Activated CD4-positive, alpha-beta T cell treated with anti-CD3 and anti-CD28 coated beads, Interleukin-2, amount 10 ng/mL, durations not matched to agents 7 days and 5 days (primary cell): ENCODE data around the gene INHBB. TPM values are rescaled to one million over a fixed set of nuclear protein-coding genes. Genes with fewer than 3 reads are reported as not detected.

Experiments used
- CTCF ChIA-PET: fragments of 350-600 bp; sonication (Branson Sonifier 250); formaldehyde crosslinking; loops from one replicate; lab custom pipeline; 2021; ENCODE audit warnings: antibody characterized with exemption; lab: Charles Lee
- POLR2A ChIA-PET: fragments of 350-600 bp; sonication (Branson Sonifier 250); formaldehyde crosslinking; loops from one replicate; lab custom pipeline; 2021; ENCODE audit warnings: antibody characterized with exemption; lab: Charles Lee
- DNase-seq: peaks from one replicate; pipeline ENCODE4 v3.0.0-alpha.2; 2020
- H3K27ac Mint-ChIP-seq: one replicate; pipeline ENCODE4 v1.8.0; 2021; ENCODE audit warnings: mild to moderate bottlenecking, moderate library complexity, mixed read lengths
- H3K27me3 Mint-ChIP-seq: one replicate; pipeline ENCODE4 v1.8.0; 2021; ENCODE audit warnings: mixed read lengths
- H3K36me3 Mint-ChIP-seq: one replicate; pipeline ENCODE4 v1.8.0; 2021; ENCODE audit warnings: low read depth, mixed read lengths
- H3K4me1 Mint-ChIP-seq: one replicate; pipeline ENCODE4 v1.8.0; 2021; ENCODE audit warnings: mixed read lengths
- H3K4me3 Mint-ChIP-seq: one replicate; pipeline ENCODE4 v1.8.0; 2021; ENCODE audit warnings: mild to moderate bottlenecking, moderate library complexity, mixed read lengths
- H3K9me3 Mint-ChIP-seq: one replicate; pipeline ENCODE4 v1.8.0; 2021; ENCODE audit warnings: mixed read lengths
- total RNA-seq, 2 experiments: library from RNA; stranded (reverse); gene quantifications; one replicate each; pipeline ENCODE4 v1.2.3, GENCODE V29; 2021

The INHBB gene
- total RNA-seq, 2 experiments from 2014 or later = not detected

DNA sequence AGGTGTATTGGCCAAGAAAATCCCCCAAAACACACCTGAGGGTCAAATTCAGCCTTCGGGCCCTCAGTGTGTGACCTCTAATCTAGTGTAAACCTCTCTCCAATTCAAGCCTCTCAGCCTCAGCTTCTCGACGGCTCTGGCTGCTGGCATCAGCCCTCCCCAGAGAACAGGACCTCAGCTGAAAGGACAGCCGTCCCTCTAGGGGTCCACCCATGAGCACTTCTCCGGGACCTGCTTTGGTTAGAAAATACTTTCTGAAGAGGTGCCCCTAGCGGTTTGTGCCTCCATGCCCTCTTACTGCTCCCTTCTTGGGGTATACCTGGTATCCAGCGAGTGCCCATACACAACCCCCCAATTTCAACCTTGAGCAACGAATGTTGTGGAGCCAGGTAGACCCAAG, 48.8 kb downstream of the INHBB start:
- no peak overlapping the region for H3K27ac Mint-ChIP-seq
- no peak for DNase-seq
- H3K36me3 Mint-ChIP-seq = no peaks in the 10 kb centered on the region
- H3K27me3 Mint-ChIP-seq = no peaks in the 10 kb centered on the region
- ChIA-PET POLR2A (no interaction called here), CTCF (no interaction called here)
- H3K9me3 Mint-ChIP-seq = no peaks in the 10 kb centered on the region
- no peak overlapping the region for H3K4me3 Mint-ChIP-seq
- no peaks in the 10 kb centered on the region for H3K4me1 Mint-ChIP-seq

DNA sequence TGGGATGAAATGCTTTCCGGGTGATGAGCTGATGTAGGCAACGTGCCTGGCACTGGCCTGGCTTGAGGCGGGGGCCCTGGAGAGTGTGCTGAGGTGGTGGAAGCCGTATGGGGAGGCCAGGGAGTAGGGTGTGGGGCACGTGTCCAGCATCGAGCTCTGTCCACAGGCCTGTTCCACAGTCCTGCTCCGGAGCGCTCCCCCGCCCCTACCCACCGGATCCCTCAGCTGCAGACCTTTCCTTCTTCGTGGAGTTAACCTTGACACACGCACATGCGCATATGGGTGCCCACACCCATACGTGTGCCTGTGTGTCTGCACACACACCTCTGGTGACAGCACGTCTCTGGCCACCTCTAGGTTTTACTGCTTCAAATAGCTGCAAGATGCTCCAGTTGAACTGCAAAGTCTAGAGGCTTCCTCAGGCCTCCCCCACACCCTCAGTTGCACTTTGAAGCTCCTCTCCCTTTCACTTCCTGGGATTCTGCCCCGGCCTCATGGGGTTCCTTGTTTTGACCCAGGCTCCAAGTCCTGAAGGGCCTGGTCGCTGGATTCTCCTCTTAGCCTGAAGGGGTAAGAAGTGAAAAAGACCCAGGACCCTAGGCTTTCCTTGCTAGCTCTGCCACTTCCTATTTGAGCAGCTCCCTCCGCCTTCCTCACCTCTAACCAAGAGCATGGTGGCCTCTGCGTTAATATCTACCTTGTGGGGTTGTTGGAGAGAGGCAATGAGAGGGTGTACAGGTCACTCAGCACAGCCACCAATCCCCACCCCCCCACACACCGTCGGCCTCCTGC, 49.5 kb downstream of the INHBB start:
- H3K27me3 Mint-ChIP-seq = no peaks in the 10 kb centered on the region
- no peaks in the 10 kb centered on the region for H3K9me3 Mint-ChIP-seq
- POLR2A ChIA-PET = no interaction called here
- CTCF ChIA-PET = no interaction called here
- H3K4me1 Mint-ChIP-seq = no peaks in the 10 kb centered on the region
- no peaks in the 10 kb centered on the region for H3K36me3 Mint-ChIP-seq
- no peak for DNase-seq
- H3K27ac Mint-ChIP-seq = peak overlapping the region; percentile 25
- H3K4me3 Mint-ChIP-seq = no peak overlapping the region

DNA sequence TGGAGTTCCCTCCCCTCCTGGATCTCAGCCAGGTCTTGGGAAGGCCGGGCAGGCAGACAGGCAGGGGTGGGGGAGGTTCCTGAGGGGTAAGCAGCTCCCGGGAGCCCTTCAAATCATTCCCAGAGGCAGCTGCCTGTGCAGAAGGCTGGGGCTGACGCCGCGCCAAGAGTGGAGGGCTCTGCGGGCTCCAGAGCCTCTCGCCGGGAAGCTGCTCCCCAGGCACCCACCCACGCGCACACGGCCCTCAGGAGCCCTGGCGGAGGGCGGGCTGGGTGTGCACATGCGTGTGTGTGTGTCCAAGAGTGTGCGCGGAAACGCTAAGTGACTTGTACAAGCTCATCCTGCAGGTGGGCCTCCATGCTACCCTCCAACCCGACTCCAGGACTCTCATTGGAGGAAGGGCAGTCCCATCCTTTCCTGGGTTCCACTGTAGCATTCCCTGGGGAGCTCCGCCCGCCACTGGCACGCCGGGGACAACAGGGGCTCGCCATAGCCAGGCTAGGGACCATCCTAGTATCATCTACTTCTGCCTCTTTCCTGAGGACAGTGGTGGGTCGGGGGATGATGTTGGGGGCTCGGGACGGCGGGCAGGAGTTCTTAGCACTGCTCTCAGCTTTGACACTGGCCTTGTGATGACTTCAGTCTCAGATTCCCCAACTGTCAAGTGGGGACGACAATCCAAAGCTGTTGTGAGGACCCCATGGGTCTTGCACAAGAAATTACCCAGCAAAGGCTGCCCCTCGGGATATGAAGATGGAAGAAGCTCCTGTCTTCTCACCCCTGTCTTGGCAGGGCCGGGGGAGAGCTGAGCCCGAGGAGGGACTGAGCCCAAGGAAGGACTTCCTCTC, 50.3 kb downstream of the INHBB start:
- no peaks in the 10 kb centered on the region for H3K36me3 Mint-ChIP-seq
- H3K27ac Mint-ChIP-seq = no peak overlapping the region
- CTCF ChIA-PET = no interaction called here
- no peak overlapping the region for H3K4me3 Mint-ChIP-seq
- POLR2A ChIA-PET = interaction anchor here (0.5 kb wide), 1 partner anchor 50 kb away, joined by 3 read pairs; no protein-coding TSS in a partner anchor
- no peaks in the 10 kb centered on the region for H3K4me1 Mint-ChIP-seq
- H3K27me3 Mint-ChIP-seq = no peaks in the 10 kb centered on the region
- DNase-seq = no peak
- H3K9me3 Mint-ChIP-seq = no peaks in the 10 kb centered on the region

DNA sequence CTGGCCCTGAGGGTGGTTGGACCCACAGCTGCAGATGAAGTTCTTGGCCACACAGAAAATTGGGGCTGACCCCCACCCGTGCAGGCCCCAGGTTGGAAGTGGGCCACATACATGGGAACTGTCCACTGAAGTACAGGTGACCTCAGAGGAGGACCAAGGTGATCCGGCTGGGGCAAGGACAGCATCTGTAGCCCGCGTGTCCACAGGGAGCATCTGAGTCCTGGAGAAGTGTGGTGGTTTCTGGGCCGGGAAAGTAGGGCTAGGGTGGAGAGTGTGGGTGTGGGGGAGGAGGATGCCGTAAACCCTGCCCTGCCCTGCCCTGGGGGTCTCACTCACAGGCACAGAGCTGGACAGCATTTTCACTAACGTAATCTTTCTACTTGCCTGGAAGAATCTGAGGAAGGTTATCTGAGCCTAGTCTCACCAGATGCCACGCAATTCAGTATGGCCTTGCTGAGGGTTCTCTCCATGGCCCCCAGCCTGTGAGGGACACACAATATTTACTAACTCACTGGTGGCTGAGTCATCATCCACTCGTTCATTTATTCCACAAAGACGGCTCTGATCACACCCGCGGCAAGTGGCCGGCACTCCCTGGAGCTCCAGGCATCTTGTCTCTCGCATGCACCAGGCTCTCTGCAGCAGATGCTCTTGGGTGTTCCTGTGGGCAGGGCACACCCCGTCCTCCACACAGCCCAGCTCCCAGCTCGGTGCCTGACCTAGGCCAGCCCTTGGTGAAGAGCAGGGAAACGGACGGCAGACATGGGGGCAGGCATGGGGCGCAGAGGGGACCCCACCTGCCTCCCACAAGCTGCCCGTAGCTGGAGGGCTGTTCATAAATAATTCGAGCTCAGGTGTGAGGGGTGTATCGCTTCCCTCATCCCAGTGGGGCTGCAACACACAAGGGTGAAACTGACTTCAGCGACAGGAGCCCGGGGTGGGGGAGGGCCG, 51.2 kb downstream of the INHBB start:
- no peak overlapping the region for H3K4me3 Mint-ChIP-seq
- no peaks in the 10 kb centered on the region for H3K36me3 Mint-ChIP-seq
- no peaks in the 10 kb centered on the region for H3K9me3 Mint-ChIP-seq
- CTCF ChIA-PET = no interaction called here
- no peaks in the 10 kb centered on the region for H3K27me3 Mint-ChIP-seq
- no peaks in the 10 kb centered on the region for H3K4me1 Mint-ChIP-seq
- no peak overlapping the region for H3K27ac Mint-ChIP-seq
- POLR2A ChIA-PET = no interaction called here
- no peak for DNase-seq

DNA sequence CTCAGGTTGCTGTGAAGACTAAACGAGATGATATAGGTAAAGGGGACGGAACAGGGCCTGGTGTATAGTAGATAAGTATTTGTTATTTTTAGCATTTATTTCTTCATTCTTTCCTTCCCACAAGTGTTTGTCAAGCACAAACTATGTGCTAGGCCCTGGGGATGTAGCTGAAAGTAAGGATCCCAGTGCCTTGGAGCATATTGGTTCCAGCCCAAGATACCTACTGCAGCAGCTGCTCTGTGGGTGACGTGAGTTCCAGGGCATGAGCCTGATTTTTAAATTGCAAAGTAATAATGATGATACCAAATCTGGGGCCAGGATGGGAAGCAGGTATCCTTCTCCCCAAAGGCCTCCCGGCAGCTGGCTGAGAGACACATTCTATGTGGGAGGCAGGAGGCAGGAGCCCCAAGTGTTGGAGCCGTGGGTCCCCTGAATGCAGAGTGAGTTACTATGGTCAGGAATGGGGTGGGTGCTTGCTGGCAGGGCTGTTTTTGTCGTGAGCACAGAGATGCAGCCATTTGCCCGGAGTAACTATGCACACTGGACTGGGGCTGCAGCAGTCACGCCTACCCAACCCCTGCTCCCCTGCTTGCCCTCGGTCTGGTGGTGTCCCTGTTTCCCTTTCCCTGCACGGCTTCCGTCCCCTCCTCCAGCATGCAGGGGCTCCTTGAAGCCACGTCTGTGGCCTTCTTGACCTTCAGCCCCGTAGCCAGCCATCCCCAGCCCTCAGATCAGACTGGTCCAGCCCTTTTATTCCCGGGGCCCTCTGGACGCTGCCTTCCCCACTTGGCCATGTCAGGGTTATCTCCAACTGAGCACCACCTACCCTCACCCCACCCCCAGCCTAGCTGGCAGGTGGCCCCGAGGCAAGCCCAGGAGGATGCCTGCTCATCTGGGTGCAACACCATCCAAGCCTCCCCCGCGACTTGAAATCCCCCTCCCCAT, 52.4 kb downstream of the INHBB start:
- Mint-ChIP-seq H3K36me3 (no peaks in the 10 kb centered on the region), H3K4me3 (no peak overlapping the region), H3K4me1 (no peaks in the 10 kb centered on the region), H3K9me3 (no peaks in the 10 kb centered on the region), H3K27me3 (no peaks in the 10 kb centered on the region), H3K27ac (no peak overlapping the region)
- CTCF ChIA-PET = no interaction called here
- POLR2A ChIA-PET = no interaction called here
- no peak for DNase-seq

- H3K27ac Mint-ChIP-seq = no peak overlapping the region
- no peaks in the 10 kb centered on the region for H3K36me3 Mint-ChIP-seq
- CTCF ChIA-PET = no interaction called here
- no peaks in the 10 kb centered on the region for H3K27me3 Mint-ChIP-seq
- no peak for DNase-seq
- H3K4me3 Mint-ChIP-seq = no peak overlapping the region
- no peaks in the 10 kb centered on the region for H3K4me1 Mint-ChIP-seq
- H3K9me3 Mint-ChIP-seq = no peaks in the 10 kb centered on the region
- POLR2A ChIA-PET = no interaction called here
These were observed 53.3 kb downstream of the INHBB start for GRCh38 chr2:120398996-120399888.

DNA sequence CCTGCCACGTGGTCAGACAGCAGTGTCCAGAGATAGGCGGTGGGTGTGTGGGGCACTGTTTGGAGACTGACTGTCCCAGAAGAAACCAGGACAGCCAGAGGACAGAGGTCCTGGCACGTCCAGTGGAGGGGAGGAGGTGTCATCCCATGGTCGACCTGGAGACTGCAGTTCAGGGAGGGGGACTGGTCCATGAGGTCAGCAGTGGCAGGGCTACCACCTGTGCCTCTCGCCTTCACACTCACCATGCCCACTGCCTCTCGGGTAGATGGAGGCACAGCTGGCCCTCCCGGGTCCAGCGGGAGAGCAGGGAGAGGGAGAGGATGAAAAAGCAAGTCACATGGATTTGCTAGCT, 53.9 kb downstream of the INHBB start:
- H3K36me3 Mint-ChIP-seq = no peaks in the 10 kb centered on the region
- no peaks in the 10 kb centered on the region for H3K4me1 Mint-ChIP-seq
- ChIA-PET POLR2A (no interaction called here), CTCF (no interaction called here)
- no peak overlapping the region for H3K4me3 Mint-ChIP-seq
- DNase-seq = no peak
- no peak overlapping the region for H3K27ac Mint-ChIP-seq
- H3K27me3 Mint-ChIP-seq = no peaks in the 10 kb centered on the region
- H3K9me3 Mint-ChIP-seq = no peaks in the 10 kb centered on the region

- ChIA-PET CTCF (interaction anchor here (1.1 kb wide), 1 partner anchor 15 kb away, joined by 3 read pairs; no protein-coding TSS in a partner anchor), POLR2A (interaction anchor here (0.5 kb wide), 1 partner anchor 650 kb away, joined by 5 read pairs; no protein-coding TSS in a partner anchor)
- Mint-ChIP-seq H3K4me3 (no peak overlapping the region), H3K27ac (no peak overlapping the region), H3K36me3 (no peaks in the 10 kb centered on the region), H3K9me3 (no peaks in the 10 kb centered on the region), H3K27me3 (no peaks in the 10 kb centered on the region), H3K4me1 (no peaks in the 10 kb centered on the region)
- no peak for DNase-seq
These were observed 54.6 kb downstream of the INHBB start for GRCh38 chr2:120400551-120400950.

Other genes starting within 250 kb of the INHBB start
- 10 to 100 TPM; 20.8 to 21.3 TPM for gene TMEM185B, start 122.7 kb upstream of the INHBB start, total RNA-seq
- 10 to 100 TPM; 44.3 to 46.8 TPM for gene RALB, start 93.3 kb upstream of the INHBB start, total RNA-seq